Measurements from ENCODE around the gene PANK2. TPM values are rescaled to one million over a fixed set of nuclear protein-coding genes. Genes with fewer than 3 reads are reported as not detected.

Gene PANK2
- total and polyA plus RNA-seq, 2 experiments from 2014 or later: 36.1 to 72.0 TPM

GRCh38 chr20:3901706-3902440, 12.7 kb downstream of the PANK2 start (continued):
- TF ChIP-seq ZNF462 (CRISPR knock-in tag; IDR thresholded peaks at IDR 0.05): no peak
- no peak for TF ChIP-seq POLR2AphosphoS5 (IDR thresholded peaks at IDR 0.05; ENCODE audit: low read depth)
- no peak for TF ChIP-seq ZNF331 (CRISPR knock-in tag; IDR thresholded peaks at IDR 0.05; ENCODE audit: low read depth)
- TF ChIP-seq EZH2 (IDR thresholded peaks at IDR 0.05; ENCODE audit: low read depth, unreplicated experiment): no peak
- no peak for TF ChIP-seq STAT1 (IDR thresholded peaks at IDR 0.05; ENCODE audit: unreplicated experiment)
- TF ChIP-seq JUNB (IDR thresholded peaks at IDR 0.05; ENCODE audit: unreplicated experiment): no peak
- no peak for TF ChIP-seq CTCF (conservative IDR thresholded peaks at IDR 0.05; ENCODE audit: low read depth in 2 of 2)

Measured in GM23338 (cell line).